ENCODE results near the gene ADRB1. TPM values are rescaled to one million over a fixed set of nuclear protein-coding genes. Genes with fewer than 3 reads are reported as not detected.

Gene ADRB1
- total and polyA plus RNA-seq, 4 donors: 0.05 to 0.17 (median 0.16) TPM; not detected in 1

GRCh38 chr10:114083040-114083439 is 39.4 kb downstream of the ADRB1 start:
- Histone ChIP-seq H3K27ac (ENCODE audit: low read depth in 1 of 2, low read length in 2 of 2) (no peak overlapping the region), H3K27me3 (ENCODE audit: control insufficient read depth in 4 of 4, insufficient read depth in 4 of 4, low read length in 3 of 4) (no peaks in the 10 kb centered on the region), H3K9ac (ENCODE audit: low read depth in 1 of 2, low read length in 2 of 2) (no peak overlapping the region), H3K4me3 (ENCODE audit: low read depth in 1 of 3, low read length in 3 of 3) (no peak overlapping the region), H3K4me1 (ENCODE audit: control insufficient read depth in 4 of 4, insufficient read depth in 4 of 4, low read length in 3 of 4) (no peaks in the 10 kb centered on the region), H3K9me3 (ENCODE audit: control insufficient read depth in 4 of 4, low read length in 3 of 4) (no peaks in the 10 kb centered on the region), H3K36me3 (ENCODE audit: control insufficient read depth in 4 of 4, insufficient read depth in 3 of 4, low read depth in 1 of 4, low read length in 3 of 4) (no peaks in the 10 kb centered on the region)
- DNase-seq (ENCODE audit: low spot score): no peak
- 83% methylated on average over 5 of the region's 5 CpGs for WGBS
- no peak for TF ChIP-seq HNF4A (conservative IDR thresholded peaks at IDR 0.05)

DNA sequence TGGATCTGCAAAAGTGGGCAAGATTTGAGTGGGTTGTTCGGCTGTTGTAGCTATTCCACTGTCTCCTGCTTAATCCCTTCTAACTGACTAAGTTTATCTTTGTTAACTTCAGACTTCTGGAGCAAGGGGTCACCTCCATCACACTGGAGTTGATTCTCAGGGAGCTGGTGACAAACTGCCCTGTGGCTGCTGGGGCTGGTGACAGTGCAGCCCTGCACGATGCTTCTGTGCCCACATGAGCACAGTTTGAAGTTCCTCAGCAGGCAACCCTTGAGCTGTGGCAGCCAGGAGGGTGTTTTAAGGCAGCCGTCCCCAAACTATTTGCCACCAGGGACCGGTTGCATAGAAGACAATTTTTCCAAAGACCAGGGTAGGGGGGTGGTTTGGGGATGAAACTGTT is 40.5 kb downstream of the ADRB1 start:
- TF ChIP-seq SP1 (IDR thresholded peaks at IDR 0.05) (no peak), YY1 (IDR thresholded peaks at IDR 0.05) (no peak), NR2F2 (IDR thresholded peaks at IDR 0.05) (no peak), GABPA (IDR thresholded peaks at IDR 0.05 in 1 of 2, conservative IDR thresholded peaks at IDR 0.05 in 1 of 2) (no peak), MAX (IDR thresholded peaks at IDR 0.05) (no peak), REST (IDR thresholded peaks at IDR 0.05) (no peak), JUND (IDR thresholded peaks at IDR 0.05) (no peak), RXRA (IDR thresholded peaks at IDR 0.05) (no peak), FOXA2 (IDR thresholded peaks at IDR 0.05) (no peak), EGR1 (IDR thresholded peaks at IDR 0.05; ENCODE audit: low read depth in 2 of 2) (no peak), FOXA1 (IDR thresholded peaks at IDR 0.05) (no peak), ATF3 (IDR thresholded peaks at IDR 0.05) (no peak), RAD21 (IDR thresholded peaks at IDR 0.05) (no peak), TAF1 (conservative IDR thresholded peaks at IDR 0.05) (no peak), HNF4A (conservative IDR thresholded peaks at IDR 0.05) (no peak), HNF4G (IDR thresholded peaks at IDR 0.05) (no peak)
- TF ChIP-seq, protein P1, sequence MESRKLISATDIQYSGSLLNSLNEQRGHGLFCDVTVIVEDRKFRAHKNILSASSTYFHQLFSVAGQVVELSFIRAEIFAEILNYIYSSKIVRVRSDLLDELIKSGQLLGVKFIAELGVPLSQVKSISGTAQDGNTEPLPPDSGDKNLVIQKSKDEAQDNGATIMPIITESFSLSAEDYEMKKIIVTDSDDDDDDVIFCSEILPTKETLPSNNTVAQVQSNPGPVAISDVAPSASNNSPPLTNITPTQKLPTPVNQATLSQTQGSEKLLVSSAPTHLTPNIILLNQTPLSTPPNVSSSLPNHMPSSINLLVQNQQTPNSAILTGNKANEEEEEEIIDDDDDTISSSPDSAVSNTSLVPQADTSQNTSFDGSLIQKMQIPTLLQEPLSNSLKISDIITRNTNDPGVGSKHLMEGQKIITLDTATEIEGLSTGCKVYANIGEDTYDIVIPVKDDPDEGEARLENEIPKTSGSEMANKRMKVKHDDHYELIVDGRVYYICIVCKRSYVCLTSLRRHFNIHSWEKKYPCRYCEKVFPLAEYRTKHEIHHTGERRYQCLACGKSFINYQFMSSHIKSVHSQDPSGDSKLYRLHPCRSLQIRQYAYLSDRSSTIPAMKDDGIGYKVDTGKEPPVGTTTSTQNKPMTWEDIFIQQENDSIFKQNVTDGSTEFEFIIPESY (IDR thresholded peaks at IDR 0.05): no peak
- TF ChIP-seq, protein P2, sequence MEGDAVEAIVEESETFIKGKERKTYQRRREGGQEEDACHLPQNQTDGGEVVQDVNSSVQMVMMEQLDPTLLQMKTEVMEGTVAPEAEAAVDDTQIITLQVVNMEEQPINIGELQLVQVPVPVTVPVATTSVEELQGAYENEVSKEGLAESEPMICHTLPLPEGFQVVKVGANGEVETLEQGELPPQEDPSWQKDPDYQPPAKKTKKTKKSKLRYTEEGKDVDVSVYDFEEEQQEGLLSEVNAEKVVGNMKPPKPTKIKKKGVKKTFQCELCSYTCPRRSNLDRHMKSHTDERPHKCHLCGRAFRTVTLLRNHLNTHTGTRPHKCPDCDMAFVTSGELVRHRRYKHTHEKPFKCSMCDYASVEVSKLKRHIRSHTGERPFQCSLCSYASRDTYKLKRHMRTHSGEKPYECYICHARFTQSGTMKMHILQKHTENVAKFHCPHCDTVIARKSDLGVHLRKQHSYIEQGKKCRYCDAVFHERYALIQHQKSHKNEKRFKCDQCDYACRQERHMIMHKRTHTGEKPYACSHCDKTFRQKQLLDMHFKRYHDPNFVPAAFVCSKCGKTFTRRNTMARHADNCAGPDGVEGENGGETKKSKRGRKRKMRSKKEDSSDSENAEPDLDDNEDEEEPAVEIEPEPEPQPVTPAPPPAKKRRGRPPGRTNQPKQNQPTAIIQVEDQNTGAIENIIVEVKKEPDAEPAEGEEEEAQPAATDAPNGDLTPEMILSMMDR (IDR thresholded peaks at IDR 0.05; ENCODE audit: low read depth, low read length, missing input control): no peak
- Histone ChIP-seq H3K27me3 (ENCODE audit: control insufficient read depth in 4 of 4, insufficient read depth in 4 of 4, low read length in 3 of 4) (no peaks in the 10 kb centered on the region), H3K4me3 (ENCODE audit: low read depth in 1 of 3, low read length in 3 of 3) (no peak overlapping the region), H3K9ac (ENCODE audit: low read depth in 1 of 2, low read length in 2 of 2) (no peak overlapping the region), H3K36me3 (ENCODE audit: control insufficient read depth in 4 of 4, insufficient read depth in 3 of 4, low read depth in 1 of 4, low read length in 3 of 4) (no peaks in the 10 kb centered on the region), H3K4me1 (ENCODE audit: control insufficient read depth in 4 of 4, insufficient read depth in 4 of 4, low read length in 3 of 4) (no peaks in the 10 kb centered on the region), H3K27ac (ENCODE audit: low read depth in 1 of 2, low read length in 2 of 2) (no peak overlapping the region), H3K9me3 (ENCODE audit: control insufficient read depth in 4 of 4, low read length in 3 of 4) (no peaks in the 10 kb centered on the region)
- DNase-seq (ENCODE audit: low spot score): no peak
- 93% methylated on average over 4 of the region's 4 CpGs for WGBS

All from liver (tissue), 9 donors.